Right lobe of liver (tissue), 4 donors: ENCODE results near the gene LAPTM5.

Source experiments
- CTCF ChIP-seq, 4 donors: fragments of 200-600 bp in 3 of 4; fragments of 450-650 bp in 1 of 4; IDR thresholded peaks; one replicate each; pipeline versions ENCODE4 v1.5.1 to v1.8.0; 2016 to 2022; ENCODE audit warnings: antibody characterized with exemption in 4 of 4, mild to moderate bottlenecking in 2 of 4
- POLR2A ChIP-seq: fragments of 450-650 bp; IDR thresholded peaks from one replicate; pipeline ENCODE4 v1.6.1; 2017; ENCODE audit warnings: antibody characterized with exemption, mild to moderate bottlenecking
- donor health status: DM: no; HTN: no; CAD: no.
- donor health status: DM: no; HTN: no; CAD: no.
- donor health status: DM: no; HTN: yes; CAD: no.

GRCh38 chr1:30750731-30751291, 6.8 kb downstream of the LAPTM5 start:
- TF ChIP-seq CTCF (IDR thresholded peaks at IDR 0.05) (no peak), POLR2A (no peak)
